Endothelial cell of umbilical vein (primary cell): Measurements from ENCODE around the gene PARD3B.

ENCODE experiments used
- EZH2 ChIP-seq: IDR thresholded peaks from 2 replicates; pipeline ENCODE4 v1.6.1; 2012; ENCODE audit warnings: borderline replicate concordance, low read depth, mild to moderate bottlenecking, moderate library complexity, low read length, inconsistent platforms; ENCODE audit not compliant: severe bottlenecking
- FOS ChIP-seq: IDR thresholded peaks from 2 replicates; pipeline ENCODE4 v1.6.1; 2011; ENCODE audit warnings: mild to moderate bottlenecking, low read length, moderate library complexity, borderline replicate concordance; ENCODE audit not compliant: insufficient read depth
- MAX ChIP-seq: IDR thresholded peaks from 2 replicates; pipeline ENCODE4 v1.6.1; 2011; ENCODE audit not compliant: insufficient read depth, insufficient read length
- MYC ChIP-seq: IDR thresholded peaks from one replicate; pipeline ENCODE4 v1.6.1; 2011; ENCODE audit warnings: mild to moderate bottlenecking, low read depth, low read length
- POLR2A ChIP-seq: IDR thresholded peaks from 2 replicates; pipeline ENCODE4 v1.6.1; 2012; ENCODE audit warnings: low read depth, mild to moderate bottlenecking, control low read depth, low read length
- POLR2AphosphoS5 ChIP-seq: IDR thresholded peaks from 2 replicates; pipeline ENCODE4 v1.6.1; 2012; ENCODE audit warnings: low read depth, mild to moderate bottlenecking, control low read depth, low read length, moderate library complexity; ENCODE audit not compliant: insufficient read depth
- TF ChIP-seq, protein P1 (sequence below), 2 donors: IDR thresholded peaks; 1 replicate in 1 of 2; 2 replicates in 1 of 2; pipeline ENCODE4 v1.5.1; 2011; ENCODE audit warnings: low read length in 2 of 2, mild to moderate bottlenecking in 2 of 2, moderate library complexity in 2 of 2, control low read depth in 1 of 2, inconsistent platforms in 1 of 2, low read depth in 1 of 2; ENCODE audit not compliant: insufficient read depth in 1 of 2; ENCODE audit errors: extremely low read depth in 1 of 2

DNA sequence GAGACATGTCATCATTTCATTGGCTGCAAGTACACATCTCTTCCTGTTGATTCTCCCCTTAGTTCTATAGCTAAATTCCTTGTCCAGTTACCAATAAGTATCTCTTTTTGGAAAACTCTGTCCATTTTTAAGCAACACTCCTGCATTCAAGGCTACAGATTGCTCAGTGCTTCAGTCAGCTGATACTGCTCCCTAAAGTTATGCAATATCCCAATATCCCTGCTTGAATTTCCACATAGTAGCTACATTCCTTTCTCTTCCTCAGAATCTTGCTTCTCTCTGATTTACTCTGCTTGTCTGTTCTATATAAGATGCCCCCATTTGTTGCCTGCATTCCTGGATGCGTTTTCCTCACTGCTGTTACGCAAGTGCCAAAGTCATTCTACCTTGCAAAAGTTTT lies 109.8 kb downstream of the PARD3B start:
- no peak for TF ChIP-seq FOS
- TF ChIP-seq, protein P1, sequence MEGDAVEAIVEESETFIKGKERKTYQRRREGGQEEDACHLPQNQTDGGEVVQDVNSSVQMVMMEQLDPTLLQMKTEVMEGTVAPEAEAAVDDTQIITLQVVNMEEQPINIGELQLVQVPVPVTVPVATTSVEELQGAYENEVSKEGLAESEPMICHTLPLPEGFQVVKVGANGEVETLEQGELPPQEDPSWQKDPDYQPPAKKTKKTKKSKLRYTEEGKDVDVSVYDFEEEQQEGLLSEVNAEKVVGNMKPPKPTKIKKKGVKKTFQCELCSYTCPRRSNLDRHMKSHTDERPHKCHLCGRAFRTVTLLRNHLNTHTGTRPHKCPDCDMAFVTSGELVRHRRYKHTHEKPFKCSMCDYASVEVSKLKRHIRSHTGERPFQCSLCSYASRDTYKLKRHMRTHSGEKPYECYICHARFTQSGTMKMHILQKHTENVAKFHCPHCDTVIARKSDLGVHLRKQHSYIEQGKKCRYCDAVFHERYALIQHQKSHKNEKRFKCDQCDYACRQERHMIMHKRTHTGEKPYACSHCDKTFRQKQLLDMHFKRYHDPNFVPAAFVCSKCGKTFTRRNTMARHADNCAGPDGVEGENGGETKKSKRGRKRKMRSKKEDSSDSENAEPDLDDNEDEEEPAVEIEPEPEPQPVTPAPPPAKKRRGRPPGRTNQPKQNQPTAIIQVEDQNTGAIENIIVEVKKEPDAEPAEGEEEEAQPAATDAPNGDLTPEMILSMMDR (IDR thresholded peaks at IDR 0.05; ENCODE audit: extremely low read depth in 1 of 2, insufficient read depth in 1 of 2, low read depth in 1 of 2, low read length in 2 of 2): no peak
- no peak for TF ChIP-seq MAX
- no peak for TF ChIP-seq POLR2A
- TF ChIP-seq EZH2: no peak
- TF ChIP-seq MYC: no peak
- TF ChIP-seq POLR2AphosphoS5: no peak
